ENCODE measurements around the gene PLSCR3.
A peak's percentile ranks its signal among the peaks of the same experiment; 100 is the strongest.

PLSCR3 gene

DNA sequence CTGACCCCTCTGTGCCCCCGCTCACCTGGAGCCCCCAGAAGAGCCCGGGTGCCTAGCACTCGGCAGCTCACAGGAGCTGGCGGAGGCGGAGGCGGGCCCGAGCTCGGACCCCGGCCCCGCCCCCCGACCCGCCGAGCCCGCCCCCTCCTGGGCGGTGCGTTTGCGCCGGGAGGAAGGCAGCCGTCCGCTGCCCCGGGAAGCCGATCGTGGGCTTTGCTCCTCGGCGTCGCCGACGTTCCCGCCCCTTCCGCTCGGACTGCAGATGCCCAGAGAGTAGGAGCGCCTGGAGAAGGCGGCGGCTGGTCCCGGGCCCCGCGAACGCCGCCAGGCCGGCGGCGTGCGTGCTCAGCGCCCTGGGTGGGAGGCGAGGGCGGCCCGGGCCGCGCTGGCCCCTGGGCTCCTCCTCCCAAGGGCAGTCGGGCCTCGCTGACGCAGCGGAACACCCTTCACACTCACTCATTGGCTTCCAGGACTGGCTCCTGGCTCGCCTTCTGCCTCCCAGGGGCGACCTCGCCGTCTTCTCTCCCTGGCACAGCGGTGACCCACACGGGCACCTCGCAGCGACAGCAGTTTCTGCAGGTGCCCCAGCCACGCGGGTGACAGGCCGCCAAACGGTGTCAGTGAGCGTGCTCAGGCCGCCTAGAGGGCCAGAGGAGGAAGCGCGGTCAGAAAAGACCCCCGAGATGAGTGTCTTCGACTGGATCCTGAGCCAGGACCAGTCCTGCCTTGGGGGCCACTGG is at the start of gene PLSCR3:
Gene PLSCR3 (minus strand): TSS at position 74 of the 740 bp plus-strand sequence. CDS start 415 bp downstream, outside the sequence.
- peak; percentile 11 for DNase-seq

DNA sequence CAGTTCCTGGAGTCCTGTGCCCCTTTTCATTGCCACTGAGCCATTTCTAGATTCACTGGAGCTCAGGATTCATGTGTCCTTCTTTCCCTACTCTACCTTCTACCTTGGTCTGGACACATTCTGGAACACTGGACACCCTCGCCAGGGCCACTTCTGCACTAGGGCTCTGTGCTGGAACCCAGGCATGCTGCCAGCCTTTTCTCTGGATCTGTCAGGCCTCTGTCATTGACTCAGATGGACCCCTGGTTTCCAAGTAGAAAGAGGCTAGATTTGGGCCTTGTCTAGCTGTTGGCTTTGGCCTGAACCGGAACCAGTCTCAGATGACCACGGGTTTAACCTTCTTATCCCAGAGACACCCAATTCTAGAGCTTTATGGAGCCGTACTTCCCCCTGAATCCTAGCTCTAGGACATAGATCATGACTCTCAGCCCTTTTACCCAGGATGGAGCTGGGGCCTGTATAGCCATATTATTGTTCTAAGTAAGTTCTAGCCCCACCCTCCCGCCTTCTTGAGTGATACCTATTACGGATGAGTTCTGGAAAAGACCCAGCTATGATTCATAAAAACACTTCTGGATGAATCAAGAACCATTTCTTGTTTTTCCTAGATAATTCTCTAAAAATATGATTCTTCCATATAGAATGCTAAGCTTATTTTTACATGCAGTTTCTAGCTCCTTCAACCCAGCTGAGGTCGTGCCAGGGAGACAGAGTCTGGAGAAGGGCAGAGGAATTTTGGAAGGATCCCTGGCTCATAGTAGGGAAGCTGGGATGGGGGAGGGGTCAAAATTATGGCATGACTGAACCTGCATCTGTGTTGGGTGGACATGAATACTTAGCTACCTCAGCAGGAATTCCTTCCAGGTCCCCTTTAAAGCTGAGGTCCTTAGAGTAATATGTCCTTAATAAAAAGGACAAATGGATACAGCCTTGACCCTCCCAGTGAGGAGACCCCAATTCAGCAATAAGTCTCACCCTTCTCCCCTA is 49.5 kb upstream of the PLSCR3 start:
- DNase-seq, result no peak

DNA sequence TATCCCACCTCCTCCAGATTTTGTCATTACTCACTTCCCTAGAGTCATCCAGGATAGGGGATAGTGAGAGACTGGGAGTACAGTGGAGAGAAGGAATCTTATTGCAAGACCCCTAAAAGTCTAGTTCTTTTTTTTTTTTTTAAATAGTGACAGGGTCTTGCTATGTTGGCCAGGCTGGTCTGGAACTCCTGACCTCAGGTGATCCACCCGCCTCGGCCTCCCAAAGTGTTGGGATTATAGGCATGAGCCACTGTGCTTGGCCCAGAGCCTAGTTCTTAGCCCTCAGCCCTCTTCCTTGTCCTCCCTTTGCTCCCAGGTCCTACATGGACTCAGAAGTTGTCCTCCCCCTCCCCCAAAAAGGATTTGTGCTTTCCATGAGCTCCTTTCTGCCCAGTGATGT is 47.8 kb upstream of the PLSCR3 start:
- DNase-seq, result no peak

DNA sequence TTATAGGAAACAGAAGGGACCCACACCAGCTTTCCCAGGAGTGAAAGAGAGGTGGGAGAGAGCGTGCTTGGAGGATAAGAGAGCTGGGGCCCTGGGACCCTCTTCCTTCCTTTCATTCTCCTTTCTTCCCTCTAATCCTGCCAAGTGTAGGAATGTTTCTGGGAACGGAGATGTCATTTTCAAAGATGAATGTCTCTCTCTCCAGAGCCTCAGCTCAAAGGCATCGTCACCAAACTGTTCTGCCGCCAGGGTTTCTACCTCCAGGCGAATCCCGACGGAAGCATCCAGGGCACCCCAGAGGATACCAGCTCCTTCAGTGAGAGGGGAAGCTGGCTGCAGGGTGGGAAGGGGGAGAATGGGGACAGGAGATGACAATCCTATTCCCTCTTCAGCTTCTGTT is 46.9 kb upstream of the PLSCR3 start:
- no peak for DNase-seq

DNA sequence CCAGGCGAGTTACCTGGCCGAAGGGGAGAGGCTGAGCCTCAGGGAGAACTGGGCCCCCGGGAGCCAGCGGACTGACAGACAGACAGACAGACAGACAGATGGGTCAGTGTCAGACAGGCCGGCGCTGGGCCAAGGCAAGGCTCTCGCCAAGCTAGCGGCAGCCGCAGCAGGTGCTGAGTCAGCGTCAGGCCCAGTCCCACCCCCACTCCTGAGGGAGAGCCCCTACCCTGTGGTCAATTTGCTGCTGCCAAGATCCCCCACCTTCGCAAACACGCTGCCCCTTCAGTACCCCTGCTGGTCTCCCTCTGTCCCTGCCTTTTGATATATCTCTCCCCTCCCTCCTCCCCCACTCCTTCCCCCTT is 46.5 kb upstream of the PLSCR3 start:
- DNase-seq, result no peak

DNA sequence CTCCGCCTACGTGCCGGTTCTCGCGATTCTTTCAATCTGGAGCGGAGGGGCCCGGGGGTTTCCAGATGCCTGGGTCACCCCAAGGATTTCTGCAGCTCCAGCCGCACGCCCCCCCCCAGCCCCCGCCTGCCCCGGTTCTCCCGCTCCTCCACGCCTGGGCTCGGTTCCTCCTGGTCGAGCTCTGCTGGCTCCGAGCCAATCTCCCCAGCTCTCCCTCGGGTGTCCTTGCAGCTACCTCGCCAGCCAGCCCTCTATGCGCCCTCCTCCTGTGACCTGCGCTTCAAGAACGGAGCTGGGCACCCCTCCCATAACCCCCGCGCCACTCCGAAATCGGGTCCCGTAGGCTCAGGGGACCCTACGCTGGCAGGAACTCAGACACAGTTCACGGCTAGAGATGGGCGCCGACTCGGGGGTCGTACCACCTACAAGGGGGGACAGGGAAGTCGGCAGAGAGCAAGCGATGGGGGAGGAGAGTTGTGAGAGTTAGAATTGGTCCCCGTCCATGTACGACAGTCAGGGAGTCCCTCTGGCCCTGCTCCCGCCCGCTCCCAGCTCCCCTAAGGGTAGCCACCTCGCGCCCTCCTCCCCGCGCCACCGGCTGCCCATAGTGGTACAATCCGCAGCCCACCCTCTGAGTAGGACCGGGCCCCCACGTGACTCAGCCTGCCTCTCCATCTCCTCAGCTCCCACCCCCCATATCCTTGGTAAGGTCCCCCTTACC is 45.9 kb upstream of the PLSCR3 start:
- no peak for DNase-seq

DNA sequence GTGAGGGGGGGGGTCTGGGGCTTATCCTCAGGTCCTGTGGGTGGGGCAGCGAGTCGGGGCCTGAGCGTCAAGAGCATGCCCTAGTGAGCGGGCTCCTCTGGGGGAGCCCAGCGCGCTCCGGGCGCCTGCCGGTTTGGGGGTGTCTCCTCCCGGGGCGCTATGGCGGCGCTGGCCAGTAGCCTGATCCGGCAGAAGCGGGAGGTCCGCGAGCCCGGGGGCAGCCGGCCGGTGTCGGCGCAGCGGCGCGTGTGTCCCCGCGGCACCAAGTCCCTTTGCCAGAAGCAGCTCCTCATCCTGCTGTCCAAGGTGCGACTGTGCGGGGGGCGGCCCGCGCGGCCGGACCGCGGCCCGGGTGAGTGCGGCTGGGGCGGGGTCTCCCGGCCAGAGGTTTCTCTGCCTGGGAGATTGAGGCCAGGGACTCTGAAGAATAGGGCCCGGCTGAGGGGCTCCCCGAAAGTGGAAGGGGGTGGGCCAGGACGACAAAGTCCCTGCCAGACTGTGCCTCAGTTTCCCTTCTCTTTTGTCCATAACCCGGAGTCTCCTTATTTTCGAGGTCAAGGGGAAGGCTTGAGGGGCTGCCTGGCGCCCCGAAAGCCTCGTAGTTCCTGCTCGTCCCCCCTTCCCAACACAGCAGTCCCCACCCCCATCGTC is 45.3 kb upstream of the PLSCR3 start, which contains the start of gene FGF11:
Gene FGF11 (plus strand): TSS at position 51 of the 651 bp plus-strand sequence. CDS start 109 bp downstream, at position 160.
- DNase-seq, result no peak

DNA sequence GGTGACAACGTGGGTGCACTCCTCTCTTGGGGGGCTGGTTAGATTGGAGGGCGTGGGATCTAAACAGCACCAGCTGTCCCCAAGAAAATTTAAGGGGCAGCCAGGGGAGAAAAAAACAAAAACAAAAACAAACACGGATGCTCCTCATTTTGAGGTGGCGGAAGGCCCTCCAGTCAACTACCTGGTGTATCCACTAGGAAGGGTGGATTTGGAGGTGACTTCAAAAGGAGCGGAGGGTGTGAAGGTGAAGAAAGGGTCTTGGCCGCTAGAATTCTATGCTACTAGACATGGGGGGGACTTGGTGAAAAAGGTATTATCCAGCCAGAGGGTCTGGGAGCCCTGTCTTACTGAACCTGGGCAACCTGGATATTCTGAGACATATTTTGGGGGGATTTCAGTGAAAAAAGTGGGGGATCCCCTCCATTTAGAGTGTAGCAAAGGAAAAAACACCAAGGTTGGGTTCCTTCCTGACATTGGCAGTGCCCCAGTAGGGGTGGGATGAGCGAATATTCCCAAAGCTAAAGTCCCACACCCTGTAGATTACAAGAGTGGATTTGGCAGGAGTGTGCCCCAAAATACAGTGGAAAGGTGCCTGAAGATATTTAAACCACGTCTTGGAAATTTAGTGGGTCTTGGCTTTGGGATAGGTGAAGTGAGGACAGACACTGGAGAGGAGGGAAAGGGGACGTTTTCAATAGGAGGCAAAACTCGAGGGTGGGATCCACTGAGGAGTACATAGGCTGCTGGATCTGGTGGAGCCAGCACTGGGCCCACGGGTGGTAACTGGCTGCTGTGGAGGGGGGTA is 44.5 kb upstream of the PLSCR3 start:
- no peak for DNase-seq

DNA sequence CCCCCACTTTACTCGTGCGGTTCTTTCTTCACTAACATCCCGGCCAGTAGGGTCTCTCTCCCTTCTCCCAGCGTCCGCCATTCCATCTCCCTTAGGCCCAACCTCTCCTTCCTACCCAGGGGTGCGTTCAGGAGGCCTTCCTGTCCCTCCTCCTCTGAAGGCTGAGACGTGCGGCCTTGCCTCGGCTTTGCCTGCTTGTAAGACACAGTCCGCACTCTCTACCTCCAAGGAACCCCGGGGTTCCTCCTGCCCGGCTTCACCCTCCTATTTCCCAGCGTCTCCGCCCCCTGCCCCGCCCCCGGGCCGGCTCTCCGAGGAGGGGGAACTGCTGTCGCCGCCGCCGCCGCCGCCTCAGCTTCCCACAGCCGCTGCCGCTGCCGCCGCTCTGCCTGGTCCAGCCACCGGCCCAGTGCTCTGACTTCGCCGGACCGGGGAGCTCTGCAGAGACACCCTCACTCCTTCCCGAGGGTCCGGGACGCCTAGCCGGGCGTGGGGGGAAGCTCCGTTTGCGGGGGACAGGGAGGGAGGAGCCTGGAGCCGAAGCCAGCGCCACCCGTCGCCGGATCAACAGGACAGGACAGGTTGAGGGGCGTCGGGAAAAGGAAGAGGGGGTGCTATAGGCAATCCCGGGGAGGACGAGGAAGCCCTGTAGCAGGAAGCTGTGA is 43.8 kb upstream of the PLSCR3 start:
- DNase-seq, result no peak

DNA sequence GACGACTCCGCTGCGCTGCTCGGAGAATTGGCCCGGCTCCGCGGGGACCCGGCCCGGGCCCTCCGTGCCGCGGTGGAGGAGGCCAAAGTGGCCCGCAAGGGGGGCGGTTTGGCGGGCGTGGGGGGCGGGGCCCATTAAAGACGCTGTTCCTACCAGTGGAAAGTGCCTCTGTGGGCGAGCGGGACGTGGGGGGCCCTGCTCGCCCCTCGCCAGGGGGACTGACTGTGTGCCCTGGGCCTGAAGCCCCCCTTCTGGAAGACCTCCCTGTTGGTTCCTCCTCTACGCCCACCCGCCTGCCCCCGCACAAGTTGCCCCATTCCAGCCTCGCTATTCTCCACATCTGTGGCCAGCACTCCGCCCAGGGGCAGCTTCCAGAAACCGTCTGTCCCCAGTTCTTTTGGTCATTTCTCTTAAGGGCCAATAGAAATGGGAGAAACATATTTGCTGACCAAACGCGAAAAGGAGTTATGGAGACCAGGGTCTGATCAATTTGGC is 43.1 kb upstream of the PLSCR3 start:
- DNase-seq, result no peak

DNA sequence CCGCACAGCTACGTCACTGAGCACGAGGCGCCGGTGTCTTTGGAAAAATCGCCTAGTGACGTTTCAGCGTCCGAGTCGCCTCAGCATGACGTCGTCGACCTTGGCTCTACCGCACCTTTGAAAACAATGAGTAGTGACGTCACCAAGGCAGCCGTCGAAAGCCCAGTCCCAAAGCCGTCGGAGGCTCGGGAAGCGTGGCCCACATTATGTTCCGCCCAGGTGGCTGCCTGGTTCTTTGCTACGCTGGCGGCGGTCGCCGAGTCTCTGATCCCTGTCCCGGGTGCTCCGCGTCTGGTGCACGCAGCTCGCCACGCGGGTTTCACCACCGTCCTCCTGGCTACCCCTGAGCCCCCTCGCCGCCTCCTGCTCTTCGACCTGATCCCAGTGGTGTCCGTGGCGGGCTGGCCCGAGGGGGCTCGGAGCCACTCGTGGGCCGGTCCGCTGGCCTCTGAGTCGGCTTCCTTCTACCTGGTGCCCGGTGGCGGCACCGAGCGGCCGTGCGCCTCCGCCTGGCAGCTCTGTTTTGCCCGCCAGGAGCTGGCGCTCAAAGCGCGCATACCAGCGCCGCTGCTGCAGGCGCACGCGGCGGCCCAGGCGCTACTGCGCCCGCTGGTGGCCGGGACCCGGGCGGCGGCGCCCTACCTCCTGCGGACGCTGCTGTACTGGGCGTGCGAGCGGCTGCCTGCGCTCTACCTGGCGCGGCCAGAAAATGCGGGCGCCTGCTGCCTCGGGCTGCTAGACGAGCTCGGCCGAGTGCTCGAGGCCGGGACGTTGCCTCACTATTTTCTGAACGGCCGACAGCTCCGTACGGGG is 42.4 kb upstream of the PLSCR3 start:
- DNase-seq, result no peak

DNA sequence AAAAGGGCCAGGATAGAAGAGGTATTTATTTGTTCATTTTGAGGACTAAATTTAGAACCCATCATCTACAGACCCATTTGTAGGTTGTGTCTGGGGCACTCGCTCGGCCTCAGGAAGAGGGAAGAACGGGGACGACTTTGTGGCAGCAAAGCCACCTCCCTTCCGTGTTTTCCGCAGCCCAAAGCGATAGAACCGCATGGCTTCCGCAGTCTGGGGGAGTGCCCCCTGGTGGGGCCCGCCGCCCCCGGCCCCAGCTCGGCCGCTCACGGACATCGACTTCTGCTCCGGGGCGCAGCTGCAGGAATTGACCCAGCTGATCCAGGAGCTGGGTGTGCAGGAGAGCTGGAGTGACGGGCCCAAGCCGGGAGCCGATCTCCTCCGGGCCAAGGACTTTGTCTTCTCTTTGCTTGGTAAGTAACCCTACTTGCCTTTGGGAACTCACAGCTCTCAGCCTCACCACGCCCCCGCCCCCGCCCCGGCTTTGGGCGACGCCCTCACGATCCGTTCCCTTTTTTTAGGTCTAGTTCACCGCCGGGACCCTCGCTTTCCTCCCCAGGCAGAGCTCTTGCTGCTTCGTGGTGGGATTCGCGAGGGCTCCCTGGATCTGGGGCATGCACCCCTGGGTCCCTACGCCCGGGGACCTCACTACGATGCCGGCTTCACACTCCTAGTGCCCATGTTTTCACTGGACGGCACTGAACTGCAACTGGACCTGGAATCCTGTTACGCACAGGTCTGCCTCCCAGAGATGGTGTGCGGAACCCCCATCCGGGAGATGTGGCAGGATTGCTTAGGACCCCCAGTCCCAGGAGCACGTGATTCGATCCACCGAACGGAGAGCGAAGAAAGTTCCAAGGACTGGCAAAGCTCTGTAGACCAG is 41.6 kb upstream of the PLSCR3 start:
- DNase-seq, result no peak

DNA sequence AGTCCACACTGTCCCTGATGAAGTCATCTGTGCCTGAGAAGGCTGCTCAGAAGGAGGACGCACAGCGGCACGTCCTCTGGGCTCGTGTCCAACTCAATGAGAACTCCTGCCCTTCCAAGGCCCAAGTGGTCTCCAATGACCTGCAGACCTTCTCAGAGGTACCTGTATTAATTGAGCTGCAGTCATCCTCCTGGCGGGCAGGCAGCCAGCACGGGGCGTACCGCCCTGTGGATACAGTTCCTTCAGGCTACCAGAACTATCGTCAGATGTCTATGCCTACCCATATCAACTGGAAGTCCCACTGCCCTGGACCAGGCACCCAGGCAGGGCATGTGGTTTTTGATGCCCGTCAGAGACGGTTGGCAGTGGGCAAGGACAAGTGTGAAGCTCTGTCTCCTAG is 38.0 kb upstream of the PLSCR3 start:
- no peak for DNase-seq

DNA sequence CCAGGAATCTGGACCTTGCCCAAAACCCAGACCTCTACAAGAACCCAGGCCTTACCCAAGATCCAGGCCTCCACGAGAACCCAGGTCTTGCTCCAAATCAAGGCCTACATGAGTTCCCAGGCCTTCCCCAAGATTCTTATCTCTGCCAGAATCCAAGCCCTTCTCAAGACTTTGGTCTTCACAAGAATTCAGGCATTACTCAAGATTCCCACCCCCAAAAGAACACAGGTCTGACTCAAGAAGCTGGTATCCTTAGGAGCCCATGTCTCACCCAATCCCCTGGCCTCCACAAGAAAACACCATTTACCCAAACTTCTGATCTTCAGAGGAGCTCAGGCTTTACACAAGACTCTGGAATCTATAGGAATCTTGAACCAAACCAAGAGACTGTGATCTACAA is 36.9 kb upstream of the PLSCR3 start:
- no peak for DNase-seq

DNA sequence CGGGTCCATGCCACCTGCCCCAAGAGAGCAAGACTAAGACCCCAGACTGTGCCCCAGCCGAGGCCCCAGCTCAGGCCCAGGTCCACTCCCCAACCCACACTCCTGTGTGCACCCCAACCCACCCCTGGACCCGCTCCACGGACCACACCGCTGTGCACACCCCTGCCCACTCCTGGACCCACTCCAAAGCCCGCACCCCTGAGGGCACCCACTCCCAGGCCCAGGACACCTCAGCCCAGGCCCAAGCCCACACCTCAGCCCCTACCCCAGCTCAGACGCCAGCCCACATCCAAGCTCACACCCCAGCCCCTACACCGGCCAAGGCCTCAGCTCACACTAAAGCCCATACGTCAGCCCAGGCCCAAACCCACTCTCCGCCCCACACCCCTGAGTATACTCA is 35.4 kb upstream of the PLSCR3 start:
- no peak for DNase-seq

DNA sequence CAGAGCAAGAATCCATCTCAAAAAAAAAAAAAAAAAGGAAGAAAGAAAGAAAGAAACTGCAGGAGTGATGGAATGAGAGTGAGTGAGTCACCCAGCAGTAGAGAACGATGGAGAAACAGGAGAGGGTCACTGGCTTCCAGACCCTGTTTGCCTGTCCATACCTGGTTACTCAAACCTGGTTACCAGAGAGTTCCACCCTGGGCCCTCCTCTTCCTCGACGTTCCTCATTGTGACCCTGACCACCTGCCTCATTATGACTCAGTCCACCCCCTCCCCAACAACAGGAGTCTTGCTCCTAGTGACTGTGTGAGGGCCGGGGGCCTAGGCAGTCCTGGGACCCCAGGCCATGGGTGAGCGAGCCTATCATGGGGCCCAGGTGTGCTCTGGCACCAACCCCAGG is 34.2 kb upstream of the PLSCR3 start, which contains the start of gene SPEM3:
Gene SPEM3 (plus strand): TSS at position 301 of the 400 bp plus-strand sequence. CDS start 46 bp downstream, at position 347.
- DNase-seq, result no peak

DNA sequence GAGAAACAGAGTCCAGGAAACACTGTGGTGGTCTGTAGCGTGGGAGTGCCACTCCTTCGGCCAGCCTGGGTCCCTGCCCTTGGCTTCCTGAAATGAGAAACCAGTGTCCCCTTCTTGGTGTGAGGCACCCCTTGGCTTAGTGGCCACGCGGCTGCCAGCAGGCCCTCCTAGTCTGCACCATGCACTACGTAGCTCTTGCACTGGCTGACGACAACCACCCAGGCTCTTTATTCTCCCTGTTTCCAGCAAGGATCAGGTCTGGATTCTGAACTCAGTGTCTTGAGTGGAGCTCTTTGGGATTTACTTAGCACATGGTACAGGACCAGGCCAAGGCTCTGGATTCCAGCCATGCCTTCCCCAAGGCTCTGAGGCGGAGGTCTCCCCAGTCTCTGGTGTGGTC is 33.2 kb upstream of the PLSCR3 start:
- DNase-seq, result no peak

DNA sequence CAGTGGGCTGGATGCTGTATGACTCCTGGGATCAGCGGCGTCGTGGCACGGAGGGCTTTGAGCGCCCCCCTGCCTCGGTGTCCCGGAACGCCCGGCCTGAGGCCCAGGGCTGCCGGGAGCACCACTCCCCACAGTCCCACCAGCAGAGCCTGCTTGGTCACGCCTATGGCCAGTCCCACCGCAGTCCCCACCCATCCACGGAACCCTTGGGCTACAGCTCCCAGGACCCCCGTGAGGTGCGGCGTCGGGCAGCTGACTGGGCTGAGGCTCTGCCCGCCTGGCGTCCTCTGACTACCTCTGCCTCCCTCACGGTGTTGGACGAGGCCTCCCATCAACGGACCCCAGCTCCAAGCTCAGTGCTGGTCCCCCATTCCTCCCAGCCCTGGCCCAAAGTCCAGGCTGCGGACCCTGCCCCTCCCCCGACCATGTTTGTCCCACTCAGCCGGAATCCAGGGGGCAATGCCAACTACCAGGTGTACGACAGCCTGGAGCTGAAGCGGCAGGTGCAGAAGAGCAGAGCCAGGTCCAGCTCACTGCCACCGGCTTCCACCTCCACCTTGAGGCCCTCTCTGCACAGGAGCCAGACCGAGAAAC is 32.7 kb upstream of the PLSCR3 start:
- no peak for DNase-seq

All from NCI-H2081 treated with DMSO at 0.1 percent for 48 hours (cell line).